T-helper 1 cell treated with Interleukin-12 subunit alpha and Interleukin-12 subunit beta and Interleukin-4 antibody, amounts not matched to agents 30 μg/mL and 1 μg/mL, for 36 hours (primary cell): ENCODE data around the gene TMEM35B.
"Not testable (repeated sequence)": the region's sequence is repeated elsewhere in the genome, so short reads cannot be mapped to it uniquely, and the experiment has no call there.

Experiments used
- H3K27ac Mint-ChIP-seq: one replicate; pipeline ENCODE4 v1.8.0; 2021; ENCODE audit warnings: mild to moderate bottlenecking, mixed read lengths
- H3K27me3 Mint-ChIP-seq: one replicate; pipeline ENCODE4 v1.8.0; 2021; ENCODE audit warnings: low read depth, mixed read lengths
- H3K36me3 Mint-ChIP-seq: one replicate; pipeline ENCODE4 v1.8.0; 2021; ENCODE audit warnings: low read depth, mixed read lengths
- H3K4me1 Mint-ChIP-seq: one replicate; pipeline ENCODE4 v1.8.0; 2021; ENCODE audit warnings: low read depth, mixed read lengths
- H3K4me3 Mint-ChIP-seq: one replicate; pipeline ENCODE4 v1.8.0; 2021; ENCODE audit warnings: mild to moderate bottlenecking, moderate library complexity, mixed read lengths
- H3K9me3 Mint-ChIP-seq: one replicate; pipeline ENCODE4 v1.8.0; 2021; ENCODE audit warnings: mixed read lengths

The TMEM35B gene

DNA sequence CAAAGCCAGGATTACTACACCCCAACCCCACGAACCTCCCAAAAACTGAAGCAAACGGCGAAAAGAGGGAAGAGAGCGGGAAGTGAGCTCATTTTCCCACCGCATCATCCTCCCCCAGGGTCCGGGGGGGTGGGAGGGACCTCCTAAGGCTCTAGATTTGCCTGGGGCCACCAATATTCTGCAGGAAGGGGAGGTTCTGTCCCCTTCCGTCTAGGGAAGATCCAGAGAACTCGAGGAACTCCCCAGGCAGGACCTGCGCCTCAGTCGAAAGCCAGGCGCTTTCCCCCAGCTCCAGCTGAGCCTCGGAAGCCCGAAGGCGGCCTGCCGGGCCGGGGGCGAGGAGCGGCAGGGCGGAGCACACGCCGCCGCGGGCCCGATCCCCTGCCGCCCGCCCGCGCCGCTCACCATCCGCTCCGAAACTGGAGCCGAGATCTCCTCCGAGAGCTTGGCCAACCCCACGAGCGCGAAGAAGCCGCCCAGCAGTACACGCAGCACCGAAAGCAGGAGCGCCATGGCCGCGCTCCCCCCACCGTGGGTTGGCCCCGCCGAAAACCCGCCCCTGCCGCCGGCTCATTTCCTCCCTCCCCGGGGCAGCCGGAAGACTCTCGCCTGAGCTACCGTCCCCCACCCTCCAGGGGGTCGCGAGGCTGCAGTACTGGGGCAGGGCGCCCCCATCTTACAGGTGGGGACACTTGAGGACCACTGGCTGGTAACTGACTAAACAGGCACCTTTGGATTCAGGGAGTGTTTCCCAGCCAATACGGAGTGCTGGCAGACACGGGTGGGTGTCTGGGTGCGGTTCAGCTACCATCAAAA, at the start of gene TMEM35B:
Gene TMEM35B (minus strand): TSS at position 555 of the 816 bp plus-strand sequence. CDS start 42 bp downstream, at position 513.
- Mint-ChIP-seq H3K4me3 (peak within 1 kb of the TSS; percentile 94), H3K36me3 (peaks cover 17% of the 10 kb centered on the region), H3K4me1 (peaks cover 28% of the 10 kb centered on the region), H3K27ac (peak within 1 kb of the TSS; percentile 92), H3K27me3 (no peaks in the 10 kb centered on the region), H3K9me3 (no peaks in the 10 kb centered on the region)

DNA sequence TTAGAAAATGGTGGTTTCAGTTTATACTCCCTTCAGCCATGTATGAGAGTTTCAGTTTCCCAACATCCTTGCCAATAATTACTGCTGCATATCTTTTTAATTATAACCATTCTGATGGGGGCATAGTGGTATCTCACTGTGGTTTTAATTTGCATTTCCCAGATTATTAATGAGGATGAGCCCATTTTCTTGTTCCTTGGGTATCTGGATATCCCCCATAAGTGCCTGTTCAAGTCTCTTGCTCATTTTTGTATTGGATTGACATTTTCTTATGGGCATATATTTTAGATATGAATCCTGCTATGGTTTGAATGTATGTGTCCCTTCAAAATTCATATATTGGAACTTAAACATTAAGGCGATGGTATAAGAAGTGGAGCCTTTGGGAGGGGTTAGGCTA, 48.2 kb upstream of the TMEM35B start:
- Mint-ChIP-seq H3K4me1 (peaks cover 16% of the 10 kb centered on the region), H3K4me3 (no peak overlapping the region), H3K36me3 (peaks cover 10% of the 10 kb centered on the region), H3K27me3 (peaks cover 4% of the 10 kb centered on the region), H3K9me3 (peaks cover 13% of the 10 kb centered on the region), H3K27ac (no peak overlapping the region)

DNA sequence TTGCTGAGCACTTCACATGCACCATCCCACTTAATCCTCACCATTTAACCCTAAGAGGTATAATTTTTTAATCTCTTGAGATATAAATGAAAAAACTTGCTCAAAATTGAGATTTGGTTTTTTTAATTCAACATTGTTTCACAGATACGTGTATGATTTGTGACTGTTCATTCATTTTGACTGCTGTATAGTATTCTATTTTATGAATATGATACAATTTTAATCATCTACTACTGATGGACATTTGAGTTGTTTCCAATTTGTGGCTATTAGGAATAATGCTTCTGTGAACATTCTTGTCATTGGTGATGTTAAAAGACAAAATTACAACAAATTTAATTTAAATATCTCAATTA, 47.2 kb upstream of the TMEM35B start:
- H3K4me1 Mint-ChIP-seq = peaks cover 19% of the 10 kb centered on the region
- H3K27me3 Mint-ChIP-seq = peaks cover 4% of the 10 kb centered on the region
- H3K4me3 Mint-ChIP-seq = no peak overlapping the region
- peaks cover 13% of the 10 kb centered on the region for H3K9me3 Mint-ChIP-seq
- peaks cover 13% of the 10 kb centered on the region for H3K36me3 Mint-ChIP-seq
- no peak overlapping the region for H3K27ac Mint-ChIP-seq

DNA sequence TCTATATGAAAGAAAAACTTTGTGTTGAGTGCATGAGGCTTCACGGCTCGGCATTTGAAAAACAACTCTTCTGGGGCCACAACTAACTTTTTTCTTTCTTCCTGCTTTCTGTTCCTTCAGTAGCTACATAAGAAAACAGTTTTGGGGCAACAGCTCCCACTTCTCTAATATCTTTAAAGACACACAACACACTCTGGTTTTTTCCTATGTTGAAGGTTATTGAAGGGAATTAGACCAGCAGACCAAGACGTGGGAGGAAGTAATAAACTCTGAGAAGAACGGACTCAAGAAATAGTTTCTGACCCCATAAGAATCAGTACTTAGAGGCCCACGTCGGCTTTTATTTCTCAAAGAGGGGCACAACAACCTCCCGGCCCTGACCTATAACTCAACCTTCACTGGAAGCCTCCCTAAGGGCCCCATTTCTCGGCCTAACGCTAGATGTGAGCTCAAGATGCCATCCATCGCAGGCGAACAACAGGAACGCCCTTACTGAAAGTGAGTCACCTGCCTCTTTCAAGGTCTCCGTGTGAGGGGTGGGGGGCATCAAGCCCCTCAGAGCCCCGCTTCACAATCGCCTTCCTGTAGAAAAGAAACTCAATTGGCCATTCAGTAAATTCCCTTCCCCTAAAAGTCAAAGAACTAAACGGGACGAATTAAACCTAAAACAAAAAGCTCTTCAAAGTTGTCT, 45.8 kb upstream of the TMEM35B start:
- H3K4me1 Mint-ChIP-seq = peaks cover 26% of the 10 kb centered on the region

DNA sequence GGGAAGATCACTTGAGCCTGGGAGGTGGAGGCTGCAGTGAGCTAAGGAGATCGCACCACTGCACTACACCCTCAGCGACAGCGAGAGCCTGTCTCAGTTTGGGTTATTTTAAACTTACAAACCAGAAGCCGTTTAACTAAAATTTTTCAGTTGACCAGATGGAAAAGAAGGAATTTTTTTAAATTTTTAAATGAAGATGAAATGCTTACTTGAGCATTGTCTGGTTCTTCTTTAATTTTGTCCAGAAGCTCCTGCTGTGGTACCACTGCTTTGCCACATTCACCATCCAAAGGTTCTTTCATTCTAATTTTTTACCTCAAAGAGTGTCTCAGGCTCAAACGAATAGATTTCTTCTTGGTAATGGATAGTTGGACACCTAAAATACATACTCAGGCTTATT, 45.2 kb upstream of the TMEM35B start:
- Mint-ChIP-seq H3K4me3 (peak overlapping the region; percentile 96), H3K9me3 (peaks cover 13% of the 10 kb centered on the region), H3K36me3 (peaks cover 26% of the 10 kb centered on the region), H3K4me1 (peaks cover 30% of the 10 kb centered on the region), H3K27ac (peak overlapping the region; percentile 93), H3K27me3 (peaks cover 2% of the 10 kb centered on the region)

More for the DNA sequence above, 45.8 kb upstream of the TMEM35B start:
- Mint-ChIP-seq H3K27ac (peak overlapping the region; percentile 93), H3K36me3 (peaks cover 22% of the 10 kb centered on the region), H3K4me3 (peak overlapping the region; percentile 96), H3K27me3 (peaks cover 4% of the 10 kb centered on the region), H3K9me3 (peaks cover 13% of the 10 kb centered on the region)

DNA sequence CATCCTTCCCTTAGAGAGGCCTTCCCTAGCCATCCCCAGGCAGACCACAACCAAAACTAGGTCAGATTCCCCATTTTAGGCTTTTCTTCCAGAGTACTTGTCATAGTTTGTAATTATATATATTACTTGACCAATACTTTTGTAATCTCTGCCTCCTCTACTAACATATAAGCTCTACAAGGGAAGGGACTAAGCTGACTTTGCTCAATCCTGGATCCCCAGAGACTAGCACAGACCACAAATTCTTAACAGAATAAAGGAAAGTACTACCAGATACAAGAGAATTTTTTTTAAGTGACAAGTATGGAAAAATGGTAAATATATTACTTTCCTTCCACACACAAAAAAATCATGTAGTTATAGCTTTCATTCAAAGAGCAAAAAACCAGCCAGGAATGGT, 44.6 kb upstream of the TMEM35B start:
- H3K36me3 Mint-ChIP-seq = peaks cover 27% of the 10 kb centered on the region
- peak overlapping the region; percentile 96 for H3K4me3 Mint-ChIP-seq
- no peak overlapping the region for H3K27ac Mint-ChIP-seq
- H3K4me1 Mint-ChIP-seq = peaks cover 30% of the 10 kb centered on the region
- H3K9me3 Mint-ChIP-seq = peaks cover 13% of the 10 kb centered on the region
- no peaks in the 10 kb centered on the region for H3K27me3 Mint-ChIP-seq

DNA sequence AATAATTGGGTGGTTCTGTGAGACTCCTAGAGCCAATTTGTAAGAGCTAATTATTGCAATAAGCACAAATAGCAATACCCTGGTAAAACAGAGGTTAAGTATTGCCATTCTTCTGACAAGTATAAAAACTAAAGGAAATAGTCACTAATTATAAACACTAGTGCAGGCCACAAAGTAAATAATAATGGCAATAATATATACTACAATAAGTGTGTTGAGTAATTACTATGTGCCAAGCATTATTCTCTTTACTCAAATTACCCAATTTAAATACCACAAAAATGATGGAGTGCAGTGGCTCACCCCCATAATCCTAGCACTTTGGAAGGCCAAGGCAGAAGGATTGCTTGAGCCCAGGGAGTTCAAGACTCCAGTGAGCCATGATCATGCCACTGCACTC, 31.3 kb upstream of the TMEM35B start:
- peaks cover 20% of the 10 kb centered on the region for H3K36me3 Mint-ChIP-seq
- no peaks in the 10 kb centered on the region for H3K4me1 Mint-ChIP-seq
- no peak overlapping the region for H3K27ac Mint-ChIP-seq
- no peaks in the 10 kb centered on the region for H3K27me3 Mint-ChIP-seq
- no peaks in the 10 kb centered on the region for H3K9me3 Mint-ChIP-seq
- H3K4me3 Mint-ChIP-seq = no peak overlapping the region

DNA sequence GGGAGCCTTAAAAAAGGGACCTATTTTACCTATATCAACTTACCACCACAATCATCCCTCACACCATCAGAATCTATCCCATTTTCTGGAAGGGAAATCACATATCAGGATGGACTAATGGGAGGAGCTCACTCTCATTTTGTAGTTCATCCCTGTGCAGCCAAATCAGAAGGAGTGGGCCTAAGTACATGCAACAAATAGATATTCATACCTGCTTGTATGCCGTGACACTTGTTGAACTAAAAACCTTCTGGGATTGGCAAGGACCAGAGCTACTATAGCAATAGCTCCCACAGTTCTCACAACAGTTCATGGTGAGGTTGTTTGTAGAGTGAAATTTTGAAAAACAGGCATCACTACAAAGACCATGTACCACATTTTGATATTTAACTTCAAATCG, 29.3 kb upstream of the TMEM35B start:
- Mint-ChIP-seq H3K27me3 (no peaks in the 10 kb centered on the region), H3K36me3 (peaks cover 27% of the 10 kb centered on the region), H3K4me3 (no peak overlapping the region), H3K4me1 (no peaks in the 10 kb centered on the region), H3K27ac (no peak overlapping the region), H3K9me3 (no peaks in the 10 kb centered on the region)

DNA sequence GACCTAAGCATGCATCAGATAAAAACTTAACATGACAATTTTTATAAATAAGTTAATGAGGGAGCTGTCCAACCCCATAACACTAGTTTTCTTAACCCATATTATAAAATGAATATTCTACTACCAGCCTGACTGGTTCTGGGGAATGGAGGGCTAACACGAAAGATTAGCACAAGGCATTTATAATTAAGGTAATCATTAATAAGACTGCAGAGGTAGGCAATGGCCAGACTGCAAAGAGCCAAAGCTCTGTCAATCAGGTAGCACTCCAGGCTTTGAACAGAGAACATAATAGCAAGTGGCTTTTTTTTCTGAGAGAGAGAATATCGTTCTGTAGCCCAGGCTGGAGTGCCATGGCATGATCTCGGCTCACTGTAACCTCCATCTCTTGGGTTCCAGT, 20.6 kb upstream of the TMEM35B start:
- Mint-ChIP-seq H3K27me3 (no peaks in the 10 kb centered on the region), H3K36me3 (peaks cover 19% of the 10 kb centered on the region), H3K4me3 (no peak overlapping the region), H3K9me3 (no peaks in the 10 kb centered on the region), H3K4me1 (no peaks in the 10 kb centered on the region), H3K27ac (no peak overlapping the region)

DNA sequence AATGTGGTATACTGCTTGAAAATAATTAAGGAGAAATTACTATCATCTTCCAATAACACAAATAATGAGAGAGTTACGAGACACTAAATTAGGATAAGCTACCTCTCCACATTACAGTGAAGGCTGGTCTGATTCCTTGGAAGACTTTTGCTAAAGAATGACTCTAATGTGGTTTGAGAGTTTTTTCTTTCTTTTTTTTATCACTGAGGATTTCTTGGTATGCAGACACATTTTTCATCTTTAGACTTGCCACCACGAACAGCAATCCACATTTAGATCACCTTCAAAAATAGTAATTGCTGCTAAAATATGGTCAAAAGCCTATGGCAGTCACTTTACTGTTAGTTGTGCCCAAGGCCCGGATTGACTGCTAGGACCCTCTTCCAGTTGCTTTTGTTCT, 16.6 kb upstream of the TMEM35B start:
- Mint-ChIP-seq H3K9me3 (no peaks in the 10 kb centered on the region), H3K27me3 (no peaks in the 10 kb centered on the region), H3K36me3 (peaks cover 9% of the 10 kb centered on the region), H3K4me1 (no peaks in the 10 kb centered on the region), H3K27ac (no peak overlapping the region), H3K4me3 (no peak overlapping the region)

DNA sequence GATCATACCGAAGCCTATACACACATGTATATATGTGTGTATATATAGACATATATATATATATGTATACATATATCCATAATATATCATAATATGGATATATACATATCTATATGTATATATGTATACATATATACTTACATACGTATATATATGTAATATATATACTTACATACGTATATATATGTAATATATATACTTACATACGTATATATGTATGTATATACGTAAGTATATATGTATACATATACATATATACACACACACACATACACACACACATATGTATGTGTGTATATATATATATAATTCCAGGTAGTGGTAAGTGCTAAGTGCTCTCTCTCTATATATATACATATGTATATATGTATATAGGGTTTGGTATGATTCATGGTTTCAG, 9.7 kb upstream of the TMEM35B start:
- H3K36me3 Mint-ChIP-seq = peaks cover 10% of the 10 kb centered on the region
- no peaks in the 10 kb centered on the region for H3K9me3 Mint-ChIP-seq
- H3K4me1 Mint-ChIP-seq = no peaks in the 10 kb centered on the region

DNA sequence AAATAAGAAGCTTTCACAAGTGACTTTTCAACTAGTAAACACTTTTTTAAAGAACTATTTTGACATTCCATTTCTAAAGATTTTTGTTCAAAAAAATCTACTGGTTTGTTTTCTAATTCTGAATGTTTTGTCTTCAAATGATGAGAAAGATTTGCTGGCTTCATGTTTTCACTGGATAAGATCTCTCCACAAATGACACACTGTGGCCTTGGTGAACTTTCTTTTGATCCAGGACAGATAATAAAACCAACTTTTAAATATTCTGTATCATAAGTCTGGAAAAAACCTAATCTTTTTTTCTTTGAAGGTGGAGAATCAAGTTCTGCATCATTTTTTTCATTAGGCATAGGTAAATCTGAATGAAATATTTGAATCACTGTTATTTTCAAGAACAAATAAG, 3.4 kb upstream of the TMEM35B start:
- Mint-ChIP-seq H3K27me3 (no peaks in the 10 kb centered on the region), H3K27ac (no peak overlapping the region), H3K4me1 (peaks cover 21% of the 10 kb centered on the region), H3K4me3 (no peak overlapping the region), H3K9me3 (no peaks in the 10 kb centered on the region), H3K36me3 (peaks cover 18% of the 10 kb centered on the region)

More for the DNA sequence above, 9.7 kb upstream of the TMEM35B start:
- Mint-ChIP-seq H3K27ac (no peak overlapping the region), H3K27me3 (no peaks in the 10 kb centered on the region), H3K4me3 (no peak overlapping the region)

DNA sequence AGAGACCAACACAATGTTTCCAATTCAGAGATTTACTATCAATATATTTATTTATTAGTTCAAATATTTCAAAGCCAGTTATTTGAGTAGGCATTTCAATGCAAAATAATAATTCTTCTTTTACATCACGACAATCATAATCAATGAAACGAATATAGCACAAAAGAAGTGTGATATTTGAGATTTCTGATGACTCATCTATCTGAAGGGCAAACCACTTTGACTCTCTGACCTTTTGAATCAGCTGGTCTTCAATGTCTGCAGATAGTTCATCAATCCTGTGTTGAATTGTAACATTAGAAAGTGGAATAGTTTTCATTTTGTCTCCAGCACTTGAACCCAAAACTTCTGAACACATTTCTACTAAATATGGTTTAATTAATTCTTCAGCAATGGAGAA, 3.0 kb upstream of the TMEM35B start:
- H3K36me3 Mint-ChIP-seq = peaks cover 18% of the 10 kb centered on the region
- no peak overlapping the region for H3K4me3 Mint-ChIP-seq
- H3K9me3 Mint-ChIP-seq = no peaks in the 10 kb centered on the region
- H3K4me1 Mint-ChIP-seq = peaks cover 22% of the 10 kb centered on the region
- no peaks in the 10 kb centered on the region for H3K27me3 Mint-ChIP-seq
- no peak overlapping the region for H3K27ac Mint-ChIP-seq

DNA sequence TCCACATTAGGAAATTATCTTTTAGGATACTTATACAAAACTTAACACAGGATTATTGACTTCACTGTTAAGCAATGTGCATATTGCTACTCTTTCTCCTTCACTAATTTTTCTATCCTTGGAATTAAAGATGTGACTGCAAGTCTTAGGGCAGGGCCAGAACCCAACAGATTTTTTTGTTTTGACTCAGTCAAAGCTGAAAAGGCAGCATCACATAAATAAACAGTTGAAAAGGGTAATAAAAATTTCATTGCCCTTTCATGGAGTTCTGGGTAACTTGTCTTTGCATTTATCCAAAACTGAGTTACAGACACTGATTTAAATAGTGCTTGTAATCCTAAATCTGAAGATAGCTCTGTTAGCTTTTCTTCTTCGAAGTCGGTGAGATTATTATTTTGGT, 1.9 kb upstream of the TMEM35B start:
- no peaks in the 10 kb centered on the region for H3K27me3 Mint-ChIP-seq
- peaks cover 18% of the 10 kb centered on the region for H3K36me3 Mint-ChIP-seq
- no peak overlapping the region for H3K27ac Mint-ChIP-seq
- no peaks in the 10 kb centered on the region for H3K9me3 Mint-ChIP-seq
- peaks cover 28% of the 10 kb centered on the region for H3K4me1 Mint-ChIP-seq
- H3K4me3 Mint-ChIP-seq = no peak overlapping the region

DNA sequence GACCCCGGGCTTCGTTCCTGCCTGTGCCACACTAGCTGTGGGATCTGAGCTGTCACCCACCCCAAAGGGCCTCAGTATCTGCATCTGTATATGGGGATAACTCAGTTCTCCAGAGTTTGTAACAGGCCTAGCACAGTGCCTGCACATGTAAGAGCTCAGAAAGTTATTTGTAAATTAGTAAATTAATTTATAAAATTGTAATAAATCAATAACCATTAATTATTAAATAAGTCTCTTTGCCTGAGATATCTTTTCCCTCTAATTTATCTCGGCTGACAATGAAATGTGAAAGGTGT, 410 bp upstream of the TMEM35B start:
- not testable (repeated sequence) for H3K27me3 Mint-ChIP-seq, H3K9me3 Mint-ChIP-seq
- Mint-ChIP-seq H3K4me1 (peaks cover 28% of the 10 kb centered on the region), H3K27ac (peak overlapping the region; percentile 88), H3K4me3 (peak overlapping the region; percentile 94), H3K36me3 (peaks cover 17% of the 10 kb centered on the region)
